B cell (primary cell): ENCODE data around the gene IGLL5. TPM values are rescaled to one million over a fixed set of nuclear protein-coding genes. Genes with fewer than 3 reads are reported as not detected.

Source experiments
- ATAC-seq: fragments of 200-7000 bp; cut with Tn5 transposase; one replicate; pipeline ENCODE4 v1.10.0; 2021; ENCODE audit warnings: low read depth, mild to moderate bottlenecking, moderate number of reproducible peaks, moderate library complexity
- CTCF ChIA-PET: fragments of 350-600 bp; sonication (Branson Sonifier 250); formaldehyde crosslinking; loops from one replicate; lab custom pipeline; 2021; ENCODE audit warnings: antibody characterized with exemption, inconsistent platforms; lab: Charles Lee
- POLR2A ChIA-PET: fragments of 350-600 bp; sonication (Branson Sonifier 250); formaldehyde crosslinking; loops from one replicate; lab custom pipeline; 2021; ENCODE audit warnings: antibody characterized with exemption; lab: Charles Lee
- DNase-seq: peaks from one replicate; pipeline ENCODE4 v3.0.0; 2013
- H2AFZ ChIP-seq: 2 replicates; pipeline ENCODE4 v1.6.1; 2012; ENCODE audit warnings: mild to moderate bottlenecking, low read depth, low read length; ENCODE audit not compliant: insufficient read depth, poor library complexity, severe bottlenecking
- H3K27ac ChIP-seq, 2 donors: 1 replicate in 1 of 2; 2 replicates in 1 of 2; pipeline ENCODE4 v1.5.1; 2012 to 2013; ENCODE audit warnings: low read length in 2 of 2, mild to moderate bottlenecking in 2 of 2, moderate library complexity in 1 of 2
- H3K27me3 ChIP-seq, 4 experiments: fragments of 200-600 bp in 1 of 4; sonication (generic) in 1 of 4; replicated peaks in 1 of 4; 1 replicate in 2 of 4; 2 replicates in 2 of 4; pipeline versions ENCODE4 v1.6.1 to v1.7.0; 2013 to 2016; ENCODE audit warnings: low read length in 3 of 4, mild to moderate bottlenecking in 2 of 4, mixed read lengths in 1 of 4, moderate library complexity in 1 of 4; ENCODE audit not compliant: insufficient read depth in 4 of 4, control insufficient read depth in 3 of 4; ENCODE audit errors: control extremely low read depth in 1 of 4
- H3K36me3 ChIP-seq, 2 experiments: replicated peaks in 1 of 2; 1 replicate in 1 of 2; 2 replicates in 1 of 2; pipeline versions ENCODE4 v1.6.1 to v1.7.1; 2013; ENCODE audit warnings: low read length in 1 of 2; ENCODE audit not compliant: insufficient read depth in 2 of 2, control insufficient read depth in 1 of 2; ENCODE audit errors: control extremely low read depth in 1 of 2, extremely low read depth in 1 of 2
- H3K4me1 ChIP-seq, 2 donors: fragments of 200-600 bp in 1 of 2; sonication (generic) in 1 of 2; 1 replicate in 1 of 2; 2 replicates in 1 of 2; pipeline versions ENCODE4 v1.5.1 to v1.6.1; 2013 to 2017; ENCODE audit warnings: low read length in 2 of 2; ENCODE audit not compliant: control insufficient read depth in 2 of 2, insufficient read depth in 2 of 2
- H3K4me2 ChIP-seq: replicated peaks from 2 replicates; pipeline ENCODE3; 2012; ENCODE audit warnings: mild to moderate bottlenecking, low read depth, low read length; ENCODE audit not compliant: poor library complexity, severe bottlenecking
- H3K4me3 ChIP-seq, 5 experiments: fragments of 200-600 bp in 1 of 5; sonication (generic) in 1 of 5; 1 replicate in 3 of 5; 2 replicates in 2 of 5; pipeline versions ENCODE4 v1.5.1 to v1.7.0; 2011 to 2016; ENCODE audit warnings: low read length in 4 of 5, mild to moderate bottlenecking in 4 of 5, low read depth in 2 of 5, control low read depth in 1 of 5, moderate library complexity in 1 of 5; ENCODE audit not compliant: insufficient read depth in 1 of 5; ENCODE audit errors: control extremely low read depth in 1 of 5, extremely low read depth in 1 of 5
- H3K79me2 ChIP-seq: fragments of 200-600 bp; sonication (generic); one replicate; pipeline ENCODE4 v1.6.0; 2016; ENCODE audit warnings: low read length; ENCODE audit not compliant: control insufficient read depth, insufficient read depth
- H3K9ac ChIP-seq: fragments of 200-600 bp; sonication (generic); 2 replicates; pipeline ENCODE4 v1.6.1; 2017; ENCODE audit warnings: mild to moderate bottlenecking, low read length, moderate library complexity
- H3K9me3 ChIP-seq, 3 donors: one replicate each; pipeline versions ENCODE4 v1.6.1 to v1.7.1; 2013; ENCODE audit warnings: low read length in 2 of 3; ENCODE audit not compliant: control insufficient read depth in 2 of 3, insufficient read depth in 1 of 3; ENCODE audit errors: control extremely low read depth in 1 of 3
- H4K20me1 ChIP-seq: 2 replicates; pipeline ENCODE4 v1.6.0; 2012; ENCODE audit warnings: mild to moderate bottlenecking, low read length; ENCODE audit not compliant: insufficient read depth, control insufficient read depth, poor library complexity, severe bottlenecking
- H3K27ac Mint-ChIP-seq: one replicate; pipeline ENCODE4 v1.8.0; 2021; ENCODE audit warnings: mixed read lengths
- H3K27me3 Mint-ChIP-seq: one replicate; pipeline ENCODE4 v1.8.0; 2021; ENCODE audit warnings: mixed read lengths
- H3K4me1 Mint-ChIP-seq: one replicate; pipeline ENCODE4 v1.8.0; 2021; ENCODE audit warnings: mixed read lengths
- H3K4me3 Mint-ChIP-seq: one replicate; pipeline ENCODE4 v1.8.0; 2021; ENCODE audit warnings: mixed read lengths
- H3K9me3 Mint-ChIP-seq: one replicate; pipeline ENCODE4 v1.8.0; 2022; ENCODE audit warnings: mixed read lengths; ENCODE audit not compliant: insufficient read depth
- EZH2 ChIP-seq: IDR thresholded peaks from 2 replicates; pipeline ENCODE4 v1.6.1; 2012; ENCODE audit warnings: borderline replicate concordance, low read depth, mild to moderate bottlenecking, moderate library complexity, low read length; ENCODE audit not compliant: insufficient read depth, poor library complexity, severe bottlenecking
- WGBS: methylation state at CpG from one replicate; pipeline ENCODE4 v1.1.5; 2013; ENCODE audit warnings: missing lambda C conversion rate; ENCODE audit not compliant: insufficient coverage; 5-methylcytosine and 5-hydroxymethylcytosine counted together
- intact Hi-C: fragments of 100-400 bp; cut with micrococcal nuclease; formaldehyde crosslinking; loops from one replicate; pipeline ENCODE4 v1.10.0; 2022
- polyA plus RNA-seq: library from polyadenylated mRNA; depleted of rRNA; stranded (reverse); fragments of >200 nt; gene quantifications from 2 replicates; pipeline ENCODE4 v1.2.3, GENCODE V29; 2012
- total RNA-seq, 2 donors: library from RNA; stranded (reverse); fragments of 120-200 nt in 1 of 2; gene quantifications; 1 replicate in 1 of 2; 2 replicates in 1 of 2; pipeline versions ENCODE4 v1.2.3 to v1.2.4, GENCODE V29; 2013 to 2022
- TF ChIP-seq, protein P1 (sequence below): fragments of 200-600 bp; IDR thresholded peaks from one replicate; pipeline ENCODE4 v1.8.0; 2022; ENCODE audit warnings: antibody characterized with exemption, mild to moderate bottlenecking

The IGLL5 gene
- total and polyA plus RNA-seq, 2 donors (not counting 1 experiment from before 2014, with no cell fraction given) = 39.8 to 365 TPM

DNA sequence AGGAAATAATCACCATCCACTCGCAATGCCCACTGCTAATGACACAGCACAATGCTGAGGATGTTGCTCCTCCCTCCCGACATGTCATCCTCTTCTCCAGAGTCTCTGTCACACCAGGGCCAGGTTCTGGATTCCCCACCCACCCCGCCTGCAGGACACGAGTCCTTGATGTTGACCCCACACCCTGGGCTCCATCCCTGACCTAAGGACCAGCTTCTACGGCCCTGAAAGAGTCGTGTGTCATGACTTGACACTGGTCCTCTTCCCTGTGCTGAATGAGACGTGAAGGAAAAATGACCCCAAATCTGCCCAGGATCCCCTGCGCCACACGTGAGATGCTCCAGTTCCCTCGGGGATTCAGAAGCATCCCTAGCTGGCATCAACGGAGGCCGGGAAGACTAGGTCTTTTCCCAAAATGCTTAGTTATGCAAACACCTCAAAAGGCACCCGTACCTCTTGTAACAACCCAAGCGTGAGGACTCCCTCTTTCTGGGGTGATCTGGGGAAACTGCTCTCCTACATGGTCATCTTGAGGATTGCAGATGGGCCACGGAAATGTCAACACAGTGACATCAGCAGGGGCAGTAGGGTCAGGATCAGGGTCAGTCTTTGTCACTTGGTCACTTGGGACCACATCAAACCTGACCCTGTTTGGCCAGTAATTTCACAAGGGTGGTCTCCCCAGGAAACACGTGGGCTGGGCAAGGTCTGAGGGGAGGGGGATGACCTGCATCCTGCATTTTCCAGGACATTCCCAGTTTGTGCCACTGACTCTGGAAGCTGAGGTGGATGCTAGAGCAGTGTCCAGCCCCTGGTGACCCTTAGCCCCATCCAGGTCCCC, 42.0 kb downstream of the IGLL5 start:
- peak overlapping the region; percentile 95 for H3K27ac Mint-ChIP-seq

DNA sequence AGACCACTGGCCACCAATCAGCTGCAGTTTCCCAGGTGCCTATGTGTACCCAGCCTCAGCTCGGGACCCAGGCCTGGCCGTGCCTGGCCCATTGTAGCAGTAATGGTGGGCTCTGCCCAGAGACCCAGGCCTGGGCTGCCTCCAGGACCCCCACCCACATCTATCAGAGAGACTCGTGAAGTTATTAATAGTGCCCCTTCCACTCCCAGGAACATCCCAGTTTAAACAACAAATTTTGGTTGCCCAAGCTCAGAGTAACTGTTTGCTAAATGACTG, 42.5 kb downstream of the IGLL5 start:
- H3K4me3 Mint-ChIP-seq = peak overlapping the region; percentile 52
- no peaks in the 10 kb centered on the region for H3K27me3 ChIP-seq
- peak overlapping the region; percentile 94 to 99 for H3K27ac ChIP-seq
- no peaks in the 10 kb centered on the region for H3K27me3 Mint-ChIP-seq
- POLR2A ChIA-PET = interaction anchor here (0.6 to 3.5 kb wide), 4 partner anchors 17 to 1265 kb away, joined by 3 to 23 read pairs (median 7); no protein-coding TSS in a partner anchor
- TF ChIP-seq, protein P1, sequence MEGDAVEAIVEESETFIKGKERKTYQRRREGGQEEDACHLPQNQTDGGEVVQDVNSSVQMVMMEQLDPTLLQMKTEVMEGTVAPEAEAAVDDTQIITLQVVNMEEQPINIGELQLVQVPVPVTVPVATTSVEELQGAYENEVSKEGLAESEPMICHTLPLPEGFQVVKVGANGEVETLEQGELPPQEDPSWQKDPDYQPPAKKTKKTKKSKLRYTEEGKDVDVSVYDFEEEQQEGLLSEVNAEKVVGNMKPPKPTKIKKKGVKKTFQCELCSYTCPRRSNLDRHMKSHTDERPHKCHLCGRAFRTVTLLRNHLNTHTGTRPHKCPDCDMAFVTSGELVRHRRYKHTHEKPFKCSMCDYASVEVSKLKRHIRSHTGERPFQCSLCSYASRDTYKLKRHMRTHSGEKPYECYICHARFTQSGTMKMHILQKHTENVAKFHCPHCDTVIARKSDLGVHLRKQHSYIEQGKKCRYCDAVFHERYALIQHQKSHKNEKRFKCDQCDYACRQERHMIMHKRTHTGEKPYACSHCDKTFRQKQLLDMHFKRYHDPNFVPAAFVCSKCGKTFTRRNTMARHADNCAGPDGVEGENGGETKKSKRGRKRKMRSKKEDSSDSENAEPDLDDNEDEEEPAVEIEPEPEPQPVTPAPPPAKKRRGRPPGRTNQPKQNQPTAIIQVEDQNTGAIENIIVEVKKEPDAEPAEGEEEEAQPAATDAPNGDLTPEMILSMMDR = no peak
- TF ChIP-seq EZH2 = no peak
- H3K36me3 ChIP-seq = no peaks in the 10 kb centered on the region
- 88% methylated on average over 3 of the region's 3 CpGs for WGBS
- H3K9ac ChIP-seq = peak overlapping the region; percentile 11
- CTCF ChIA-PET = interaction anchor here (0.8 to 10.9 kb wide), 5 partner anchors 13 to 121 kb away, joined by 3 to 181 read pairs (median 63); no protein-coding TSS in a partner anchor
- intact Hi-C loops = loop anchor here (10.0 kb wide), 1 partner anchor 895 kb away; no protein-coding TSS in a partner anchor
- H3K4me3 ChIP-seq = no peak overlapping the region
- no peak overlapping the region for H2AFZ ChIP-seq
- peak overlapping the region; percentile 95 for H3K27ac Mint-ChIP-seq
- no peaks in the 10 kb centered on the region for H4K20me1 ChIP-seq
- ATAC-seq (no peak), DNase-seq (no peak)
- H3K79me2 ChIP-seq = peaks cover 76% of the 10 kb centered on the region
- H3K4me2 ChIP-seq = peak overlapping the region; percentile 80
- peaks cover 100% of the 10 kb centered on the region for H3K4me1 Mint-ChIP-seq
- H3K9me3 Mint-ChIP-seq = no peaks in the 10 kb centered on the region
- peaks cover 98 to 100% of the 10 kb centered on the region in 2 donors for H3K4me1 ChIP-seq
- H3K9me3 ChIP-seq = no peaks in the 10 kb centered on the region

More for the DNA sequence above, 42.0 kb downstream of the IGLL5 start:
- intact Hi-C loops = loop anchor here (2.0 to 10.0 kb wide), 2 partner anchors 19 to 895 kb away; no protein-coding TSS in a partner anchor
- ATAC-seq (no peak), DNase-seq (no peak)
- Histone ChIP-seq H3K27me3 (no peaks in the 10 kb centered on the region), H3K27ac (peak overlapping the region; percentile 94 to 99), H3K4me2 (peak overlapping the region; percentile 80), H4K20me1 (no peaks in the 10 kb centered on the region), H3K9ac (peak overlapping the region; percentile 11), H3K79me2 (peaks cover 71% of the 10 kb centered on the region), H3K4me1 (peaks cover 98 to 100% of the 10 kb centered on the region in 2 donors), H3K36me3 (no peaks in the 10 kb centered on the region), H3K9me3 (no peaks in the 10 kb centered on the region), H2AFZ (no peak overlapping the region), H3K4me3 (no peak overlapping the region)
- no peaks in the 10 kb centered on the region for H3K27me3 Mint-ChIP-seq
- WGBS = 70% methylated on average over 14 of the region's 16 CpGs
- no peaks in the 10 kb centered on the region for H3K9me3 Mint-ChIP-seq
- ChIA-PET CTCF (interaction anchor here (0.8 to 10.9 kb wide), 10 partner anchors 12 to 74 kb away, joined by 3 to 181 read pairs (median 6); no protein-coding TSS in a partner anchor), POLR2A (interaction anchor here (0.6 to 3.5 kb wide), 10 partner anchors 8 to 1265 kb away, joined by 3 to 23 read pairs (median 4); no protein-coding TSS in a partner anchor)
- H3K4me1 Mint-ChIP-seq = peaks cover 99% of the 10 kb centered on the region
- TF ChIP-seq EZH2 = no peak
- H3K4me3 Mint-ChIP-seq = peak overlapping the region; percentile 79
